ENCODE data around the gene SPRY4. TPM values are rescaled to one million over a fixed set of nuclear protein-coding genes. Genes with fewer than 3 reads are reported as not detected.

Gene SPRY4
- total and polyA plus RNA-seq, 4 donors = 16.7 to 33.9 (median 23.2) TPM

GRCh38 chr5:142263346-142263745 is 61.5 kb downstream of the SPRY4 start:
- TF ChIP-seq CTCF (IDR thresholded peaks at IDR 0.05; ENCODE audit: control extremely low read depth, extremely low read depth) = no peak
- H3K9ac ChIP-seq (ENCODE audit: insufficient read depth in 1 of 2, low read length in 2 of 2) = no peak overlapping the region
- H3K27me3 ChIP-seq (ENCODE audit: control insufficient read depth in 3 of 3, insufficient read depth in 3 of 3, low read length in 2 of 3) = no peaks in the 10 kb centered on the region
- peaks cover 0 to 2% (median 0%) of the 10 kb centered on the region in 5 donors for H3K4me1 ChIP-seq (ENCODE audit: control insufficient read depth in 5 of 5, insufficient read depth in 5 of 5, low read length in 5 of 5)
- WGBS, 2 donors = 61 to 64% methylated on average over 3 of the region's 3 CpGs
- H3K27ac ChIP-seq (ENCODE audit: low read depth in 1 of 2, low read length in 1 of 2) = no peak overlapping the region
- H3K4me3 ChIP-seq = no peak overlapping the region
- DNase-seq (no peak), ATAC-seq (ENCODE audit: insufficient read depth, low FRiP score) (no peak)
- no peaks in the 10 kb centered on the region for H3K9me3 ChIP-seq (ENCODE audit: control insufficient read depth in 4 of 4, insufficient read depth in 3 of 4, low read length in 3 of 4)
- no peaks in the 10 kb centered on the region for H3K36me3 ChIP-seq (ENCODE audit: control insufficient read depth in 4 of 4, insufficient read depth in 4 of 4, low read length in 4 of 4)

- Histone ChIP-seq H3K4me3 (no peak overlapping the region), H3K9ac (ENCODE audit: insufficient read depth in 1 of 2, low read length in 2 of 2) (no peak overlapping the region), H3K4me1 (ENCODE audit: control insufficient read depth in 5 of 5, insufficient read depth in 5 of 5, low read length in 5 of 5) (peaks cover 0 to 2% (median 0%) of the 10 kb centered on the region in 5 donors), H3K27ac (ENCODE audit: low read depth in 1 of 2, low read length in 1 of 2) (no peak overlapping the region), H3K9me3 (ENCODE audit: control insufficient read depth in 4 of 4, insufficient read depth in 3 of 4, low read length in 3 of 4) (no peaks in the 10 kb centered on the region), H3K36me3 (ENCODE audit: control insufficient read depth in 4 of 4, insufficient read depth in 4 of 4, low read length in 4 of 4) (no peaks in the 10 kb centered on the region), H3K27me3 (ENCODE audit: control insufficient read depth in 3 of 3, insufficient read depth in 3 of 3, low read length in 2 of 3) (no peaks in the 10 kb centered on the region)
- 93 to 95% methylated on average over 6 of the region's 6 CpGs for WGBS, 2 donors
- no peak for ATAC-seq (ENCODE audit: insufficient read depth, low FRiP score)
- no peak for DNase-seq
- no peak for TF ChIP-seq CTCF (IDR thresholded peaks at IDR 0.05; ENCODE audit: control extremely low read depth, extremely low read depth)
These were observed 62.1 kb downstream of the SPRY4 start for GRCh38 chr5:142262683-142263082.

Small RNA genes within 50 kb of the gene (small RNA-seq; reads per million reads assigned to genes)
- gene RF02038 (ENCODE audit: low replicate concordance) (not detected), gene RF02039 (ENCODE audit: low replicate concordance) (not detected)

Other genes starting within 250 kb of the SPRY4 start
- 100 to 1,000 TPM in 1 of 2 donors, 10 to 100 TPM in 1; 66.8 to 106 TPM for gene NDFIP1, start 216.2 kb downstream of the SPRY4 start, total RNA-seq
- gene NDFIP1, start 216.2 kb downstream of the SPRY4 start, polyA plus RNA-seq = 10 to 100 TPM; 31.5 to 70.1 TPM